GM19463 (cell line): ENCODE results near the gene ADAM29.
"Not testable (repeated sequence)": the region's sequence is repeated elsewhere in the genome, so short reads cannot be mapped to it uniquely, and the experiment has no call there.

Experiments
- ATAC-seq: cut with Tn5 transposase; IDR thresholded peaks from one replicate; pipeline ENCODE4 v1.9.1; 2021; ENCODE audit warnings: mild to moderate bottlenecking, moderate library complexity; ENCODE audit not compliant: unreplicated experiment

The ADAM29 gene

GRCh38 chr4:174946246-174946645 lies 28.1 kb downstream of the ADAM29 start:
- no peak for ATAC-seq

DNA sequence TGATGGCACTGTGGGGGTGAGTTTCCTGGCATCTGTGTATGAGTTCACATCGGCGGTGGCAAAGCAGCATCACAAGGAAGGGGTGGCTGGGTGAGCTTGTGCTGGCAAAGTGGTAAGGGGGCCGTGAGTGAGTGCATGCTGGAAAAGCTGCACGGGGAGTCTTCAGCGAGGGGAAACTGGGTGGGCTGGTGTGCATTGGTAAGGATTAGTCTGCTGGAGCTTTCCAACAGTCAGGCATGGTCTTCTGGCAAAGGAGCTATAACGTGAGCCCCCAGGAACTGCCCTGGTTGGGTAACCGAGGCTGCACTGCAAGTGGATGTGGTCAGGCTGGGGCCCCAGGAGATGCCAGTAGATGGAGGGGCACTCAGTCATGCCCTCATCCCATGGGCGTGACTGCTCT lies 30.7 kb downstream of the ADAM29 start:
- no peak for ATAC-seq

GRCh38 chr4:174972911-174973310 lies 54.8 kb downstream of the ADAM29 start:
- ATAC-seq: no peak

- no peak for ATAC-seq
Observed at GRCh38 chr4:174973336-174973735, 55.2 kb downstream of the ADAM29 start.

GRCh38 chr4:174983128-174983750 lies 65.1 kb downstream of the ADAM29 start:
- ATAC-seq: no peak

DNA sequence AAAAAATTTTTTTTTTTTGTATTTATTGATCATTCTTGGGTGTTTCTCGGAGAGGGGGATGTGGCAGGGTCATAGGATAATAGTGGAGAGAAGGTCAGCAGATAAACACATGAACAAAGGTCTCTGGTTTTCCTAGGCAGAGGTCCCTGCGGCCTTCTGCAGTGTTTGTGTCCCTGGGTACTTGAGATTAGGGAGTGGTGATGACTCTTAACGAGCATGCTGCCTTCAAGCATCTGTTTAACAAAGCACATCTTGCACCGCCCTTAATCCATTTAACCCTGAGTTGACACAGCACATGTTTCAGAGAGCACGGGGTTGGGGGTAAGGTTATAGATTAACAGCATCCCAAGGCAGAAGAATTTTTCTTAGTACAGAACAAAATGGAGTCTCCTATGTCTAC lies 65.7 kb downstream of the ADAM29 start:
- ATAC-seq: not testable (repeated sequence)

GRCh38 chr4:174989791-174990190 lies 71.6 kb downstream of the ADAM29 start:
- ATAC-seq: no peak

DNA sequence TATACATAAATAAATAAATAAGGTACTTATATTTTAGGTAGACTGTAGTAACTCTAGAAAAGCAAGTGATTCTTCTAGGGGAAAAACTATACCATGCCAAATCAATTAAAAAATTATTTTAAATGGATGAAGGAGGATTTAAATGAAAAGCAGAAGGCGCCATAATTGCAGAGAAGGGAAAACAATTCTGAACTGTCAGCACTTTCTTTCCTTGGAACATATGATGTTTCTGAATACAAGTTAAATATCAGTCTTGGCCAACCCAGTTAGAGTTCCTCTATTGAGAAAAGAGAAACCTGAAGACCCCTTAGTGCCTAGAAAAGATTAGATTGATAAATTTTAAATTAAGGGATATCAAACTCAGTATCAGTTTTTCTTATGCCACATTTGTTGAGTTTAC lies 75.8 kb downstream of the ADAM29 start:
- no peak for ATAC-seq

DNA sequence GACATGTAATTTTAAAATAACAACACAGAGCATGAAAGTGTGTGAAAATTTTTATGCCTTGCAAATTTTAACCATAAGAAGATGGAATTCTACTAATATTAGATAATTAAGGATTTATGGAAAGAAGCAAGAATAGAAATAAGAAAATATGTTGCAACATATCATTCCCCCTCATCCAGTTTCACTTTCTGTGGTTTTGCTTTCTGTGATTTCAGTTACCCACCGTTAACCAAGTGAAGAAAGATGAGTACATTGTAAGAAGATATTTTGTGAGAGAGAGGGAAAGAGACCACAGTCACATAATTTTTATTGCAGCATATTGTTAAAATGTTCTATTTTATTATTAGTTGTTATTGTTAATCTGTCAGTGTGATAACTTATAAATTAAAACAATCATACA lies 77.9 kb downstream of the ADAM29 start:
- no peak for ATAC-seq

GRCh38 chr4:174999407-174999806 lies 81.2 kb downstream of the ADAM29 start:
- no peak for ATAC-seq

- no peak for ATAC-seq
Observed at GRCh38 chr4:175017751-175018150, 99.6 kb downstream of the ADAM29 start.

DNA sequence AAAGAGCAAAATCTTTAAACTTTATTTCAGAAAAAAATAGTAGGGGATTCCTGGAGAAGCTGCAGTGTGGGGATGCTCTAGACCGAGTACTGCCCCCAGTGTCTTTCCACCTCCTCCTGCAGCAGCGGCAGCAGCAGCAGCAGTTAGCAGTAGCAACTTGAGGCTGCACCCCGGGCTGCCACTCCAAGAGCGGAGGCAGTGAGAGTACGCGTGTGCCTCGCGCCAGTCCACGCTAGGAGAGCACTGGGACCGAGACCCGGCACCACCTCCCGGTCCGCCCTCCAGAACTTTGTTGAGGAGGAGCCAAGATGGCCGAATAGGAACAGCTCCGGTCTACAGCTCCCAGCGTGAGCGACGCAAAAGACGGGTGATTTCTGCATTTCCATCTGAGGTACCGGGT lies 101.3 kb downstream of the ADAM29 start:
- ATAC-seq: not testable (repeated sequence)
